ENCODE results near the gene TMEM242. TPM values are rescaled to one million over a fixed set of nuclear protein-coding genes. Genes with fewer than 3 reads are reported as not detected.

Gene TMEM242
- total and polyA plus RNA-seq, 2 of the 13 experiments (the other 11 are each of a cell fraction or from before 2014, with no cell fraction given): 5.6 to 11.1 TPM

DNA sequence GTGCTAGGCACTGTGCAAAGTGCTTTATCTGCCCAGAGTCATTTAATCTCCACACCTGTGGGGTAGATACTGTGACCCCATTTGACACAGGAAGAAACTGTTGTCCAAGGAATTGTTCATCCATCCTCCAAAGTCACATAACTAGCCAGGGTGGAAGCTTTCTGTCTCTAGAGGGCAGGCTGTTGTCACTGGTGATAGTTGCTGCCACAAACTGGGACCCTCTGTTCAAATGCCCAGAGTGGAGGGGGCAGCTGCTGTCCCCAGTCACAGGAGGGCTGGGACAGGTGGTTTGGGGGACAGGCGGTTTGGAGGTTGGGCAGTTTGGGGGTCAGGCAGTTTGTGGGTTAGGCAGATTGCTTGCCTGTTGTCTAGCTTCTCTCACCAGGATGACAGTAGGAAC, 16.1 kb upstream of the TMEM242 start (continued):
- TF ChIP-seq, protein P1, sequence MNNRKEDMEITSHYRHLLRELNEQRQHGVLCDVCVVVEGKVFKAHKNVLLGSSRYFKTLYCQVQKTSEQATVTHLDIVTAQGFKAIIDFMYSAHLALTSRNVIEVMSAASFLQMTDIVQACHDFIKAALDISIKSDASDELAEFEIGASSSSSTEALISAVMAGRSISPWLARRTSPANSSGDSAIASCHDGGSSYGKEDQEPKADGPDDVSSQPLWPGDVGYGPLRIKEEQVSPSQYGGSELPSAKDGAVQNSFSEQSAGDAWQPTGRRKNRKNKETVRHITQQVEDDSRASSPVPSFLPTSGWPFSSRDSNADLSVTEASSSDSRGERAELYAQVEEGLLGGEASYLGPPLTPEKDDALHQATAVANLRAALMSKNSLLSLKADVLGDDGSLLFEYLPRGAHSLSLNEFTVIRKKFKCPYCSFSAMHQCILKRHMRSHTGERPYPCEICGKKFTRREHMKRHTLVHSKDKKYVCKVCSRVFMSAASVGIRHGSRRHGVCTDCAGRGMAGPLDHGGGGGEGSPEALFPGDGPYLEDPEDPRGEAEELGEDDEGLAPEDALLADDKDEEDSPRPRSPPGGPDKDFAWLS (CRISPR knock-in tag; IDR thresholded peaks at IDR 0.05; ENCODE audit: borderline replicate concordance): no peak
- TF ChIP-seq, protein P2, sequence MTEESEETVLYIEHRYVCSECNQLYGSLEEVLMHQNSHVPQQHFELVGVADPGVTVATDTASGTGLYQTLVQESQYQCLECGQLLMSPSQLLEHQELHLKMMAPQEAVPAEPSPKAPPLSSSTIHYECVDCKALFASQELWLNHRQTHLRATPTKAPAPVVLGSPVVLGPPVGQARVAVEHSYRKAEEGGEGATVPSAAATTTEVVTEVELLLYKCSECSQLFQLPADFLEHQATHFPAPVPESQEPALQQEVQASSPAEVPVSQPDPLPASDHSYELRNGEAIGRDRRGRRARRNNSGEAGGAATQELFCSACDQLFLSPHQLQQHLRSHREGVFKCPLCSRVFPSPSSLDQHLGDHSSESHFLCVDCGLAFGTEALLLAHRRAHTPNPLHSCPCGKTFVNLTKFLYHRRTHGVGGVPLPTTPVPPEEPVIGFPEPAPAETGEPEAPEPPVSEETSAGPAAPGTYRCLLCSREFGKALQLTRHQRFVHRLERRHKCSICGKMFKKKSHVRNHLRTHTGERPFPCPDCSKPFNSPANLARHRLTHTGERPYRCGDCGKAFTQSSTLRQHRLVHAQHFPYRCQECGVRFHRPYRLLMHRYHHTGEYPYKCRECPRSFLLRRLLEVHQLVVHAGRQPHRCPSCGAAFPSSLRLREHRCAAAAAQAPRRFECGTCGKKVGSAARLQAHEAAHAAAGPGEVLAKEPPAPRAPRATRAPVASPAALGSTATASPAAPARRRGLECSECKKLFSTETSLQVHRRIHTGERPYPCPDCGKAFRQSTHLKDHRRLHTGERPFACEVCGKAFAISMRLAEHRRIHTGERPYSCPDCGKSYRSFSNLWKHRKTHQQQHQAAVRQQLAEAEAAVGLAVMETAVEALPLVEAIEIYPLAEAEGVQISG (CRISPR knock-in tag; IDR thresholded peaks at IDR 0.05): no peak
- no peak for TF ChIP-seq MTF2 (CRISPR knock-in tag; IDR thresholded peaks at IDR 0.05; ENCODE audit: borderline replicate concordance)
- 0 out of 2 replicates have a peak, but pooled peaks have one; percentile 6 for TF ChIP-seq ZFX (CRISPR knock-in tag; IDR thresholded peaks at IDR 0.05; ENCODE audit: low read depth)
- no peak for TF ChIP-seq ZNF724P (CRISPR knock-in tag; IDR thresholded peaks at IDR 0.05; ENCODE audit: borderline replicate concordance)
- TF ChIP-seq, protein P3, sequence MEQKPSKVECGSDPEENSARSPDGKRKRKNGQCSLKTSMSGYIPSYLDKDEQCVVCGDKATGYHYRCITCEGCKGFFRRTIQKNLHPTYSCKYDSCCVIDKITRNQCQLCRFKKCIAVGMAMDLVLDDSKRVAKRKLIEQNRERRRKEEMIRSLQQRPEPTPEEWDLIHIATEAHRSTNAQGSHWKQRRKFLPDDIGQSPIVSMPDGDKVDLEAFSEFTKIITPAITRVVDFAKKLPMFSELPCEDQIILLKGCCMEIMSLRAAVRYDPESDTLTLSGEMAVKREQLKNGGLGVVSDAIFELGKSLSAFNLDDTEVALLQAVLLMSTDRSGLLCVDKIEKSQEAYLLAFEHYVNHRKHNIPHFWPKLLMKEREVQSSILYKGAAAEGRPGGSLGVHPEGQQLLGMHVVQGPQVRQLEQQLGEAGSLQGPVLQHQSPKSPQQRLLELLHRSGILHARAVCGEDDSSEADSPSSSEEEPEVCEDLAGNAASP (CRISPR knock-in tag; IDR thresholded peaks at IDR 0.05; ENCODE audit: borderline replicate concordance): peak; percentile 23; the same call in 1 of the 2 replicates
- TF ChIP-seq, protein P4, sequence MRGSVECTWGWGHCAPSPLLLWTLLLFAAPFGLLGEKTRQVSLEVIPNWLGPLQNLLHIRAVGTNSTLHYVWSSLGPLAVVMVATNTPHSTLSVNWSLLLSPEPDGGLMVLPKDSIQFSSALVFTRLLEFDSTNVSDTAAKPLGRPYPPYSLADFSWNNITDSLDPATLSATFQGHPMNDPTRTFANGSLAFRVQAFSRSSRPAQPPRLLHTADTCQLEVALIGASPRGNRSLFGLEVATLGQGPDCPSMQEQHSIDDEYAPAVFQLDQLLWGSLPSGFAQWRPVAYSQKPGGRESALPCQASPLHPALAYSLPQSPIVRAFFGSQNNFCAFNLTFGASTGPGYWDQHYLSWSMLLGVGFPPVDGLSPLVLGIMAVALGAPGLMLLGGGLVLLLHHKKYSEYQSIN (CRISPR knock-in tag; IDR thresholded peaks at IDR 0.05; ENCODE audit: borderline replicate concordance): no peak
- no peak for TF ChIP-seq FOXA3 (CRISPR knock-in tag; IDR thresholded peaks at IDR 0.05)
- TF ChIP-seq FOXK2 (IDR thresholded peaks at IDR 0.05): no peak
- TF ChIP-seq SMC3 (IDR thresholded peaks at IDR 0.05; ENCODE audit: low read length): peak; percentile 55; the same call in 1 of the 2 replicates
- no peak for TF ChIP-seq ZNF292 (CRISPR knock-in tag; IDR thresholded peaks at IDR 0.05; ENCODE audit: borderline replicate concordance, low read depth)
- TF ChIP-seq, protein P5, sequence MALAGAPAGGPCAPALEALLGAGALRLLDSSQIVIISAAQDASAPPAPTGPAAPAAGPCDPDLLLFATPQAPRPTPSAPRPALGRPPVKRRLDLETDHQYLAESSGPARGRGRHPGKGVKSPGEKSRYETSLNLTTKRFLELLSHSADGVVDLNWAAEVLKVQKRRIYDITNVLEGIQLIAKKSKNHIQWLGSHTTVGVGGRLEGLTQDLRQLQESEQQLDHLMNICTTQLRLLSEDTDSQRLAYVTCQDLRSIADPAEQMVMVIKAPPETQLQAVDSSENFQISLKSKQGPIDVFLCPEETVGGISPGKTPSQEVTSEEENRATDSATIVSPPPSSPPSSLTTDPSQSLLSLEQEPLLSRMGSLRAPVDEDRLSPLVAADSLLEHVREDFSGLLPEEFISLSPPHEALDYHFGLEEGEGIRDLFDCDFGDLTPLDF (CRISPR knock-in tag; IDR thresholded peaks at IDR 0.05): no peak
- TF ChIP-seq ZNF253 (CRISPR knock-in tag; IDR thresholded peaks at IDR 0.05; ENCODE audit: borderline replicate concordance): no peak
- no peak for TF ChIP-seq NCOA2 (CRISPR knock-in tag; IDR thresholded peaks at IDR 0.05)
- TF ChIP-seq, protein P6, sequence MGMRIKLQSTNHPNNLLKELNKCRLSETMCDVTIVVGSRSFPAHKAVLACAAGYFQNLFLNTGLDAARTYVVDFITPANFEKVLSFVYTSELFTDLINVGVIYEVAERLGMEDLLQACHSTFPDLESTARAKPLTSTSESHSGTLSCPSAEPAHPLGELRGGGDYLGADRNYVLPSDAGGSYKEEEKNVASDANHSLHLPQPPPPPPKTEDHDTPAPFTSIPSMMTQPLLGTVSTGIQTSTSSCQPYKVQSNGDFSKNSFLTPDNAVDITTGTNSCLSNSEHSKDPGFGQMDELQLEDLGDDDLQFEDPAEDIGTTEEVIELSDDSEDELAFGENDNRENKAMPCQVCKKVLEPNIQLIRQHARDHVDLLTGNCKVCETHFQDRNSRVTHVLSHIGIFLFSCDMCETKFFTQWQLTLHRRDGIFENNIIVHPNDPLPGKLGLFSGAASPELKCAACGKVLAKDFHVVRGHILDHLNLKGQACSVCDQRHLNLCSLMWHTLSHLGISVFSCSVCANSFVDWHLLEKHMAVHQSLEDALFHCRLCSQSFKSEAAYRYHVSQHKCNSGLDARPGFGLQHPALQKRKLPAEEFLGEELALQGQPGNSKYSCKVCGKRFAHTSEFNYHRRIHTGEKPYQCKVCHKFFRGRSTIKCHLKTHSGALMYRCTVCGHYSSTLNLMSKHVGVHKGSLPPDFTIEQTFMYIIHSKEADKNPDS (CRISPR knock-in tag; IDR thresholded peaks at IDR 0.05): peak; percentile 21; the same call in 1 of the 2 replicates
- TF ChIP-seq ZFP37 (CRISPR knock-in tag; IDR thresholded peaks at IDR 0.05; ENCODE audit: borderline replicate concordance): no peak
